ENCODE data around the gene AADAC. TPM values are rescaled to one million over a fixed set of nuclear protein-coding genes. Genes with fewer than 3 reads are reported as not detected.
"Not testable (repeated sequence)": the region's sequence is repeated elsewhere in the genome, so short reads cannot be mapped to it uniquely, and the experiment has no call there.

Gene AADAC, protein sequence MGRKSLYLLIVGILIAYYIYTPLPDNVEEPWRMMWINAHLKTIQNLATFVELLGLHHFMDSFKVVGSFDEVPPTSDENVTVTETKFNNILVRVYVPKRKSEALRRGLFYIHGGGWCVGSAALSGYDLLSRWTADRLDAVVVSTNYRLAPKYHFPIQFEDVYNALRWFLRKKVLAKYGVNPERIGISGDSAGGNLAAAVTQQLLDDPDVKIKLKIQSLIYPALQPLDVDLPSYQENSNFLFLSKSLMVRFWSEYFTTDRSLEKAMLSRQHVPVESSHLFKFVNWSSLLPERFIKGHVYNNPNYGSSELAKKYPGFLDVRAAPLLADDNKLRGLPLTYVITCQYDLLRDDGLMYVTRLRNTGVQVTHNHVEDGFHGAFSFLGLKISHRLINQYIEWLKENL
- not detected in 2 replicates for total RNA-seq

DNA sequence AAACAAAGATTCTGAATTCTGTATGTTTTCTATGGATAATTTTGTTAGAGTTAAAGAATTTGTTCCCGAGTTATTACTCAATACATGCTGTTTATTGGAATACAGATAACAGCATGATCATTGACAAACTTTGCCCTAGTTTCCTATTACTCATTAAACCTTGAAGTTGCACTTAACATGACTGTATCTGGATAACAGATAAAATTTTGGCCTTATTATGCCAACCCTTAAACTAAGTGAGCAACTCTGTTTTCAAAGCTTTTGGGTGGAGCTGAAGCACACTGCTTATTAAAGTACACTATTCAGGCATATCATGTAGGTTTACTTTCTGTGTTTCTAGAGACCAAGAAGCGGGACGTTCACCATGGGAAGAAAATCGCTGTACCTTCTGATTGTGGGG lies at the start of gene AADAC:
TSS of gene AADAC (plus strand) at position 318 of the 400 bp plus-strand sequence. CDS start at position 365, 47 bp downstream.
- intact Hi-C loops (cut with micrococcal nuclease): no loop called here
- no peaks in the 10 kb centered on the region for H3K9me3 Mint-ChIP-seq
- H3K4me1 Mint-ChIP-seq (ENCODE audit: low read depth): no peaks in the 10 kb centered on the region
- no peak for DNase-seq (ENCODE audit: low spot score)
- H3K4me3 Mint-ChIP-seq (ENCODE audit: low read depth): no peak within 1 kb of the TSS
- peaks cover 12% of the 10 kb centered on the region for H3K27me3 Mint-ChIP-seq (ENCODE audit: low read depth)
- no peak within 1 kb of the TSS for H3K27ac Mint-ChIP-seq
- no peaks in the 10 kb centered on the region for H3K36me3 Mint-ChIP-seq (ENCODE audit: low read depth)

DNA sequence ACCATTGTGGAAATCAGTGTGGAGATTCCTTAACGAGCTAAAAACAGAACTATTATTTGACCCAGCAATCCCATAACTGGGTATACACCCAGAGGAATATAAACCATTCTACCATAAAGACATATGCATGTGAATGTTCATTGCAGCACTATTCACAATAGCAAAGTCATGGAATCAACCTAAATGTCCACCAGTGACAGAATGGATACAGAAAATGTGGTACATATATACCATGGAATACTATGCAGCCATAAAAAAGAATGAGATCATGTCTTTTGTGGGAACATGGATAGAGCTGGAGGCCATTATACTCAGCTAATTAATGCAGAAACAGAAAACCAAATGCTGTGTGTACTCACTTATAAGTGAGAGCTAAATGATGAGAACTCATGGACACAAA lies 49.2 kb upstream of the AADAC start:
- H3K4me3 Mint-ChIP-seq (ENCODE audit: low read depth): not testable (repeated sequence)

DNA sequence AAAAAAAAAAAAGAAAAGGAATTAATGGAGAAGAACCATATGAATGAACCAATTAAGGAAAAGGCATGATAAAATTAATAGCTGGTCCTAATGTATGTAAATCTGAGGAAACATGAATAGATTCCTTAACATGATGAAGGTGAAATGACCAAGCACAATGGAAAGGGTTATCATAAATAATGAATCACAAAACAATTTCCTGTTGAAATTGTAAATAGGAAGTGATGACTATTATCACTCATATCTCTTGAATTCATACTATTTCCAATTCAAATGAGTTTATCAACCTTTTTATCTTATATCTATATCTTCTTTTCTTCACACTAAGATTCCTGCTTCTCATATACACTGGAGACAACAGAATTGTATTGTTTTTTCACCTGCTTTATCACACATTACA lies 48.2 kb upstream of the AADAC start:
- no peak overlapping the region for H3K27ac Mint-ChIP-seq
- H3K4me3 Mint-ChIP-seq (ENCODE audit: low read depth): no peak overlapping the region
- no peaks in the 10 kb centered on the region for H3K36me3 Mint-ChIP-seq (ENCODE audit: low read depth)
- H3K4me1 Mint-ChIP-seq (ENCODE audit: low read depth): no peaks in the 10 kb centered on the region
- no peaks in the 10 kb centered on the region for H3K27me3 Mint-ChIP-seq (ENCODE audit: low read depth)
- no peaks in the 10 kb centered on the region for H3K9me3 Mint-ChIP-seq
- intact Hi-C loops (cut with micrococcal nuclease): no loop called here
- no peak for DNase-seq (ENCODE audit: low spot score)

More for the DNA sequence above, 49.2 kb upstream of the AADAC start:
- H3K27ac Mint-ChIP-seq; H3K4me1 Mint-ChIP-seq (ENCODE audit: low read depth); H3K36me3 Mint-ChIP-seq (ENCODE audit: low read depth); DNase-seq (ENCODE audit: low spot score); H3K27me3 Mint-ChIP-seq (ENCODE audit: low read depth); H3K9me3 Mint-ChIP-seq; intact Hi-C loops (cut with micrococcal nuclease): not testable (repeated sequence)

DNA sequence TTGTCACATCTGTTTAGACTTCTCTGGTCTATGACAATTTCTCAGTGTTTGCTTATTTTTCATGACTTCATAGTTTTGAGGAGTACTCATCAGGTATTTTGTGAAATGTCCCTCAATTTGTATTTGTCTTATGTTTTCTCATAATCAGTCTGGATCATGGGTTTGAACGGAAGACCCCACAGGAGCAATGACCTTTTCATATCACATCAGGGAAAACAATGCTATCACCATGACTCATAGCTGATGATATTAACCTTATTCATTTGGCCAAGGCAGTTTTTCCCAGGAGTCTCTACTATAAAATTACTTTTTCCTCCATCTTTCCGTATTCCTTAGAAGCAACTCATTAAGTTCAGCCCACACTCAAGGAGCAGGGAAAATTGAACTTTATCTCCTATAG lies 47.5 kb upstream of the AADAC start:
- intact Hi-C loops (cut with micrococcal nuclease): no loop called here
- Mint-ChIP-seq H3K4me3 (ENCODE audit: low read depth) (no peak overlapping the region), H3K36me3 (ENCODE audit: low read depth) (no peaks in the 10 kb centered on the region), H3K27ac (no peak overlapping the region), H3K9me3 (no peaks in the 10 kb centered on the region), H3K27me3 (ENCODE audit: low read depth) (no peaks in the 10 kb centered on the region), H3K4me1 (ENCODE audit: low read depth) (no peaks in the 10 kb centered on the region)
- DNase-seq (ENCODE audit: low spot score): no peak

DNA sequence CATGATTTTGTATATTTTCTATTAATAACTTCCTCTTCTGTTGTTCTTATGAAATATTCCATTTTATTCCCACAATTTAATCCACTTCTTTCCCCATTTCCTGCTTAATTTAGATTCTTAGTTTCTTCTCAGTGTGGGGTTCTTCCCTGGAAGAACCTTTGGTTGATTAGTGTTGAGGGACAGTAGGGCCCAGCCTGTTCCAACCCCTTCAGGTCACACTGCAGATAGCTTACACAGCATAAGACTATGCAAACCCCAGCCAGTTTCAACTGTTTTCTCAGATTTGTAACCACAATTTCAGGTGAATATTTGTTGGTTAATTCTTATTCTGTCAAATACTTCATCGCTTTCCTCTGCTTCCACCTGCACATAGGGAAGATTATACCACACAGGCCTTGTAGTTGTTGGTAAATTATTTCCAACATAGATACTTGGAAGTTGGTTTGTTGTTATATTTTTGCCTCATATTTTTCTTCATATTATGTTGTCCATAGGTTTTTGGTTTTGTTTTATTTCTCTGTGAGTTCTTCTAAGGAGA lies 45.5 kb upstream of the AADAC start:
- intact Hi-C loops (cut with micrococcal nuclease): no loop called here
- H3K27me3 Mint-ChIP-seq (ENCODE audit: low read depth): no peaks in the 10 kb centered on the region
- DNase-seq (ENCODE audit: low spot score): no peak

DNA sequence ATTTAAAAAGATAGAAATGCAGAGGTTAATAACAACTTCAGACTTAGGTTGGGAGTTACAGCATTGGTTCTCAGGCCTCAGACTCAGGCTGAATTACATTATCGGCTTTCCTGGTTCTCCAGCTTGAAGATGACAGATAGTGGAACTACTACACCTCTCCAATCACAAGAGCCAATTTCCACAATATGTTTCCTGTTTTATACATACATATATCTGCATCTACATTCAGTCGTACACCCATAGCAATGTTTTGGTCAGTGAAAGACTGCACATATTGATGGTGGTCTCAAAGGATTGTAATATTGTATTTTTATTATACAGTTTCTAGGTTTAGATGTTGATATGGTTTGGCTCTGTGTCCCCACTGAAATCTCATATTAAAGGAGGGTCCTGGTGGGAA lies 44.7 kb upstream of the AADAC start:
- no peak for DNase-seq (ENCODE audit: low spot score)
- no peak overlapping the region for H3K27ac Mint-ChIP-seq
- intact Hi-C loops (cut with micrococcal nuclease): no loop called here
- H3K4me1 Mint-ChIP-seq (ENCODE audit: low read depth): no peaks in the 10 kb centered on the region
- no peaks in the 10 kb centered on the region for H3K27me3 Mint-ChIP-seq (ENCODE audit: low read depth)
- H3K4me3 Mint-ChIP-seq (ENCODE audit: low read depth): no peak overlapping the region
- no peaks in the 10 kb centered on the region for H3K36me3 Mint-ChIP-seq (ENCODE audit: low read depth)
- no peaks in the 10 kb centered on the region for H3K9me3 Mint-ChIP-seq

More for the DNA sequence above, 45.5 kb upstream of the AADAC start:
- no peak overlapping the region for H3K4me3 Mint-ChIP-seq (ENCODE audit: low read depth)
- H3K36me3 Mint-ChIP-seq (ENCODE audit: low read depth): no peaks in the 10 kb centered on the region
- H3K27ac Mint-ChIP-seq: no peak overlapping the region
- no peaks in the 10 kb centered on the region for H3K9me3 Mint-ChIP-seq
- H3K4me1 Mint-ChIP-seq (ENCODE audit: low read depth): no peaks in the 10 kb centered on the region

DNA sequence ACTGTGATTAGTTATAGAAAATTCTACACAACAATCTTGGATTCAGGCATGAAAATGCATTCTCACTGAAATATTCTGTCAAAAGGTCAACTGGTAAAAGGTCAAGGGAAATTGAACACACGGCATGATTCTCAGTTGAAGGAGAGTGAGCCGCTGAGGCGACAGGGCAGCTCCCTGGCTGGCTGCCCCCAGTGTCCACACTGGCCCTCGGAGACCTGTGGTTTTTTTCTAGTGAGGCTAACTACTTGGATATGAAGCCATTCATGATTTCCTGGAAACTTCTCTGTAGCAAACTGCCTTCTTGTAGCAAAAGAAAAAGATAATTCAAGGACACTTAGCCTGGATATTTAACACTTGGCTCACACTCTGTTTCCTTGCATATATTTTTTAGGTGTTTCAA lies 43.0 kb upstream of the AADAC start:
- Mint-ChIP-seq H3K4me3 (ENCODE audit: low read depth) (no peak overlapping the region), H3K27ac (no peak overlapping the region), H3K27me3 (ENCODE audit: low read depth) (peaks cover 2% of the 10 kb centered on the region), H3K4me1 (ENCODE audit: low read depth) (no peaks in the 10 kb centered on the region), H3K36me3 (ENCODE audit: low read depth) (no peaks in the 10 kb centered on the region), H3K9me3 (no peaks in the 10 kb centered on the region)
- intact Hi-C loops (cut with micrococcal nuclease): no loop called here
- DNase-seq (ENCODE audit: low spot score): no peak

DNA sequence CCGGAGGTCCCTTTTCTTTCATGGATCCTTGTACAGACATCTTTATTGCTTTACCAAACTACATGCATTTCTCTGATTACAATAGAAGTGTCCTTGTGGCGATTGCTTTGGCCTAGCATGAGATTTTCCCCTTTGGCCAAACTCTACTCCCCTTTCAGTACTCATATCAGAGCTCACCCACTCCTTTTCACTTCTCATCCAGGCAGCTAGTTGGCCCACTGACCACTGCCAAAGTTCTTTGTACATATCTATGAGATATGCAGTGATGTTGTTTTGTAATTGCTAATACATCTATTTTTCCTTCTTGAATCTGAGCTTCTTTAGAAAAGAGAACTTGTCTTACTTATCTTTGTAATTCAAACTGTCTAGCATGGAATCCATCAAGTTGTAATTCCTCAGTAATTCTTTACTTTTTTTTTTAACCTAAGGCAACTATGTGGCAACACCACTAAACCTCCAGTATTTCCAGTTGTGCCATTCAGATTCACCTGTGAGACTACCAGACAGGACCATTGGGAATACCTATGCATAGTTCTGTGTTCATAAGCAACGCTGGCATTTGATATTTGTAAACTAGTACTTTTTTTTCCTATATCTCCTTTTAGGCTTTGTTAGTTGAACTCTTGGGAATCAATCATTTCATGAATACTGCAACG lies 41.0 kb upstream of the AADAC start:
- peaks cover 2% of the 10 kb centered on the region for H3K27me3 Mint-ChIP-seq (ENCODE audit: low read depth)
- H3K36me3 Mint-ChIP-seq (ENCODE audit: low read depth): no peaks in the 10 kb centered on the region
- no peaks in the 10 kb centered on the region for H3K4me1 Mint-ChIP-seq (ENCODE audit: low read depth)
- no peaks in the 10 kb centered on the region for H3K9me3 Mint-ChIP-seq
- intact Hi-C loops (cut with micrococcal nuclease): no loop called here
- no peak overlapping the region for H3K4me3 Mint-ChIP-seq (ENCODE audit: low read depth)
- DNase-seq (ENCODE audit: low spot score): no peak
- no peak overlapping the region for H3K27ac Mint-ChIP-seq

DNA sequence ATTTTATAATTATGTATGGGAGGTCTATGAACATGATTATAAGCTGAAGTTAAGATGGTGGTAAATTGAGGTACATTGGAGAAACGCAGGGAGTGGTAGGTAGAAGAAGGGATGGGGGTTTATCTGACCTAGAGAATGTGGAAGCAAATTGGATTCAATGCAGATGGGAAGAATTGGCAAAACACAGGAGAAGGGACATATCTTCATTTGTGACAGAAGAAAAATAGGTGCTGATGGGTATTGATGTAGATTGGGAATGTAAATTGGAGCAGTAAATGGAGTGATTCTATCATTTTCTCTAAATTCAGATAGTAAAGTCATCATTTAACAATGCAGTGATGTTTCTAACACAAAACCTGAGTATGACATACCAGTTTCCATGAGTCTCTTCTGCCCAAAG lies 39.7 kb upstream of the AADAC start:
- Mint-ChIP-seq H3K4me3 (ENCODE audit: low read depth) (no peak overlapping the region), H3K4me1 (ENCODE audit: low read depth) (no peaks in the 10 kb centered on the region), H3K36me3 (ENCODE audit: low read depth) (no peaks in the 10 kb centered on the region), H3K9me3 (no peaks in the 10 kb centered on the region), H3K27me3 (ENCODE audit: low read depth) (peaks cover 2% of the 10 kb centered on the region), H3K27ac (no peak overlapping the region)
- intact Hi-C loops (cut with micrococcal nuclease): no loop called here
- no peak for DNase-seq (ENCODE audit: low spot score)

DNA sequence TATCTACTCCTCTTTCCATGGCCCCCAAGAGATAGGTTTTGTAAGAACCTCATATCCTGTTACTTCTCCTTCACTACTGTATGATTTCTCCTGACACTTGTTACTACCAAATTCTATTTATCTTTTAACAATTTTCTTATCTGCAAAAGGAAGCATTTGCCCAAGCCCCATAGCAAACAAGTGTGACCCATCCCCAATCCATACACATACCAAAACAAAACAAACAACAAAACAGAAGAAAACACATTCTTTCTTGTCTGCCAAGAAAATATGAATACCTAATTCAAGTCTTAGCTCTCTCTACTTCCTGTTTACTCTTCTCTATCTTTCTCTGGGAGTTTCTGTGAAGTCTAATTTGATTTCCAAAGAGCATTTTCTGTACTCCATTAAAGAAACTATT lies 39.0 kb upstream of the AADAC start:
- no peak overlapping the region for H3K4me3 Mint-ChIP-seq (ENCODE audit: low read depth)
- H3K9me3 Mint-ChIP-seq: no peaks in the 10 kb centered on the region

DNA sequence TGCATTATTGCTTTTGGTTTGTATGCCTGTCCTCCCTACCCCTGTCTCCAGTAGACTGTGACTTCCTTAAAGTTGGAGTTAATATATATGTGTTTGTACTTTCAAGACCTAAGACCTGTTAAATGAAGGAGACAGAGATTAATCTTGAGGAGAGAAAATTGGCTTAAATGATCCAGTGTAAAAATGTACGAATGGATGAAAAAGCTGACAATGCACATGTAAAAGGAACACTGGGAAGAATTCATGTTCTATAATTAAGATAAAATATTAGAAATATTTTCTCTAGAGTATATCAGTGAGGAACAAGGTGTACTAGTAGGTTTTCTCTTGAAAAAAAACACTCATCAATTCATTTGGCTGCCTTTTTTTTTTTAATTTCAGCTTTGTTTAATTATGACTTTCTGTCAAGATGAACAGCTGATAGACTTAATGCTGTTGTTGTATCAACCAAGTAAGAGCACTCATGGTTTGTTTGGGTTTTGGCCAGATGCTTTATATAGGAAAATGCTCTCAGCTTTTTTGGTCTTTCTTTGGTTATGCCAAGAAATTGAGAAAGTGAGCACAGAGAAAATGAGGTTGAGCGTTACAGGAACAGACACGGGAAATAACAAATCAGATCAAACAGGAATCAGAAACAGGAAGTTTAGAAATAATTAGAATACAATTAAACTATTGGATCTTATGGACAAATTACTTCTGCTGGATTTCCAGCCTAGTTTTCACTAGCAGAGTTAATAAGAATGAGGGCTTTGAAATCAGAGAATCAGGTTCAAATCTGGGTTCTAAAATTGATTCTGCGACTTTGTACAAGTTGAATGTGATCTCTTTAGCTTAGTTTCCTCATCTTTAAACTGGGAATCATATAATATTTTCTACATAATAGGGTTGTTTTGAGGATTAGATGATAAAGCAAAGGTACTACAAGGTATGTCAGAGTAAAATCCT lies 38.3 kb upstream of the AADAC start:
- H3K4me1 Mint-ChIP-seq (ENCODE audit: low read depth): no peaks in the 10 kb centered on the region
- H3K4me3 Mint-ChIP-seq (ENCODE audit: low read depth): no peak overlapping the region
- DNase-seq (ENCODE audit: low spot score): no peak
- H3K36me3 Mint-ChIP-seq (ENCODE audit: low read depth): no peaks in the 10 kb centered on the region
- peaks cover 2% of the 10 kb centered on the region for H3K27me3 Mint-ChIP-seq (ENCODE audit: low read depth)
- H3K9me3 Mint-ChIP-seq: no peaks in the 10 kb centered on the region
- H3K27ac Mint-ChIP-seq: no peak overlapping the region
- intact Hi-C loops (cut with micrococcal nuclease): no loop called here

More for the DNA sequence above, 39.0 kb upstream of the AADAC start:
- Mint-ChIP-seq H3K27me3 (ENCODE audit: low read depth) (peaks cover 2% of the 10 kb centered on the region), H3K27ac (no peak overlapping the region), H3K36me3 (ENCODE audit: low read depth) (no peaks in the 10 kb centered on the region), H3K4me1 (ENCODE audit: low read depth) (no peaks in the 10 kb centered on the region)
- DNase-seq (ENCODE audit: low spot score): no peak
- intact Hi-C loops (cut with micrococcal nuclease): no loop called here

DNA sequence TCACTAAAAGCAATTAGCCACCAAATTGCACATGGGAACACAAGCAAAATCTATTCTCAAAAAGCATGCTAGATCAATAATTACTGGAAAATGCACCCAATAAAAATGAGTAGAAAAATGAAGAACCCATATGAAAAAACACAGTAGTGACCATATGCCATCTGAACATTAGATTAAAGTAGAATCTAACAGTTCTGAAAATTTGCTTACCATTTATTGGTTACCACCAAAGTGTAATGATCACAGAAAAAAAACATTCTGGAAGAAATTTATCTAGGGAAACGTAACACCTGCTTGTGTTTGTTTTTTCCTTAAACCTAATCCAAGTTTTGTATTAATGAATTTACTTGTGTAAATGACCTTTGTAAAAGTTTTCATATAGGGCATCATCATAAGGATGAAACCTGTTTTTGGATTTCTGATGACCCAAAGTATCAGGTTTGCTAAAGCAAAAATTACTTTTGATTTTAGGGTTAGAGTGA lies 37.6 kb upstream of the AADAC start:
- DNase-seq (ENCODE audit: low spot score): no peak
- Mint-ChIP-seq H3K36me3 (ENCODE audit: low read depth) (no peaks in the 10 kb centered on the region), H3K27ac (no peak overlapping the region), H3K9me3 (no peaks in the 10 kb centered on the region), H3K4me3 (ENCODE audit: low read depth) (no peak overlapping the region), H3K27me3 (ENCODE audit: low read depth) (peaks cover 2% of the 10 kb centered on the region), H3K4me1 (ENCODE audit: low read depth) (no peaks in the 10 kb centered on the region)
- intact Hi-C loops (cut with micrococcal nuclease): no loop called here
